ENCODE results near the gene PIN1. TPM values are rescaled to one million over a fixed set of nuclear protein-coding genes. Genes with fewer than 3 reads are reported as not detected.

Gene PIN1
- total and polyA plus RNA-seq, 4 experiments from 2014 or later = 72.1 to 167 (median 81.0) TPM

DNA sequence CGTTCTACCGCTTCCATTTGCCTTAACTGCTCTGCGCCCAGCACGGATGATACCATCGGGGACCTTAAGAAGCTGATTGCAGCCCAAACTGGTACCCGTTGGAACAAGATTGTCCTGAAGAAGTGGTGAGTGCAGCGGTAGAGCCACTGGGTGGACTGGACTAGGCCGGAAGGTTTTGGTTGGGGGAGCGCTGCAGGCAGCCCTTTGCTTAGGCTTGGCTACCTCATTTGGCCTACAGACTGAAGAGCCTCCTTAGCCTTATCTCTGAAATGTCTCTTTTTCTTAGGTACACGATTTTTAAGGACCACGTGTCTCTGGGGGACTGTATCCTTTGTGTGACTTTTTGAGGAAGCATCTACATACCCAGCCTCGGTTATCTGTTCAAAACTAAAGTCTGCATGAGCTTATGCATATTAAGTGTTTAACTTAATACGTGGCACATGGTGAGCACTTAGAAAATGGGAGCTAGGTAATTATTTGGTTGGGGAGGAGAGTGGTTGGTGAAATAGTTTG, 6.5 kb upstream of the PIN1 start:
- Mint-ChIP-seq H3K27me3 (no peaks in the 10 kb centered on the region), H3K9me3 (no peaks in the 10 kb centered on the region), H3K27ac (peak overlapping the region; percentile 79 to 100 (median 97)), H3K4me3 (peak overlapping the region; percentile 99 to 100 (median 100)), H3K4me1 (peaks cover 15 to 40% (median 28%) of the 10 kb centered on the region in 4 donors), H3K36me3 (peaks cover 18 to 20% of the 10 kb centered on the region in 2 donors)
- peak overlapping the region; percentile 87 to 96 for H3K4me3 ChIP-seq (ENCODE audit: low read length in 2 of 2)
- H3K36me3 ChIP-seq (ENCODE audit: insufficient read depth, low read length) = peaks cover 6% of the 10 kb centered on the region
- peak overlapping the region; percentile 82 for H3K27ac ChIP-seq (ENCODE audit: low read depth, low read length)
- no peaks in the 10 kb centered on the region for H3K27me3 ChIP-seq (ENCODE audit: insufficient read depth, low read length)
- no peaks in the 10 kb centered on the region for H3K9me3 ChIP-seq (ENCODE audit: control insufficient read depth in 1 of 2, low read length in 2 of 2)
- ChIA-PET POLR2A (ENCODE audit: partially characterized antibody) (interaction anchor here (1.0 to 3.0 kb wide), 8 partner anchors 8 to 60 kb away, joined by 3 to 26 read pairs (median 8); partner anchors contain the start of genes FBXL12 and ZNF846), CTCF (ENCODE audit: partially characterized antibody) (interaction anchor here (1.0 kb wide), 1 partner anchor 203 kb away, joined by 5 read pairs; no protein-coding TSS in a partner anchor)
- peaks cover 23% of the 10 kb centered on the region for H3K4me1 ChIP-seq (ENCODE audit: insufficient read depth, low read length)
- DNase-seq = no peak
- intact Hi-C loops (cut with micrococcal nuclease) = no loop called here

DNA sequence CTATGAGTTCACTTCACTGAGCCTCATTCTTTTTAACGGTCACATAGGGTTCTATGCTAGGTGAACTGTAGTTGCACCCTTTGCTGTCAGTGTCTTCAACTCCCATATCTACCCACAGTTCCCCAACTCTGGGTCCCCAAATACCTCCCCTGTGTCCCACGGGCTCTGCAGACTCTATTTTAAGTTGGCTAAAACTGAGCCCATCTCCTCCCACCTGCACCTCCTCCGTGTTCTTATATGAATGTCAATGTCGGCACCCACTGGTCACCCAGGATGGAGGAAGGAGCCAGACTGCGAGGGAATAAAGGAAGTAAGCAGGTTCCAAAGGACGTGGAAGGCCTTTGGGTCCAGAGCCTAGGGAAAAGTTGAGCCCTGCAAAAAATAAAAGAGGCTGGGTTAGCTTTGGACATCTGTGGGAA, 802 bp upstream of the PIN1 start:
- POLR2A ChIA-PET (ENCODE audit: partially characterized antibody) = interaction anchor here (0.6 to 4.1 kb wide), 7 partner anchors 16 to 1671 kb away, joined by 3 to 40 read pairs (median 5); partner anchors contain the start of genes FBXL12, ZNF653 and ZNF846
- Mint-ChIP-seq H3K27me3 (no peaks in the 10 kb centered on the region), H3K4me1 (peaks cover 10 to 34% (median 20%) of the 10 kb centered on the region in 4 donors), H3K36me3 (peaks cover 11 to 27% of the 10 kb centered on the region in 2 donors), H3K27ac (peak overlapping the region; percentile 91 to 99 (median 97)), H3K9me3 (peaks cover 0 to 1% (median 0%) of the 10 kb centered on the region in 8 donors), H3K4me3 (peak overlapping the region; percentile 93 to 97 (median 96))
- Histone ChIP-seq H3K27me3 (ENCODE audit: insufficient read depth, low read length) (no peaks in the 10 kb centered on the region), H3K4me1 (ENCODE audit: insufficient read depth, low read length) (peaks cover 14% of the 10 kb centered on the region), H3K4me3 (ENCODE audit: low read length in 2 of 2) (peak overlapping the region in 1 of 2 donors; percentile 97), H3K36me3 (ENCODE audit: insufficient read depth, low read length) (peaks cover 16% of the 10 kb centered on the region), H3K9me3 (ENCODE audit: control insufficient read depth in 1 of 2, low read length in 2 of 2) (no peaks in the 10 kb centered on the region), H3K27ac (ENCODE audit: low read depth, low read length) (peak overlapping the region; percentile 74)
- intact Hi-C loops (cut with micrococcal nuclease) = loop anchor here (2.0 kb wide), 1 partner anchor 42 kb away; no protein-coding TSS in a partner anchor
- CTCF ChIA-PET (ENCODE audit: partially characterized antibody) = interaction anchor here (1.4 to 1.5 kb wide), 3 partner anchors 9 to 80 kb away, joined by 3 to 10 read pairs (median 4); no protein-coding TSS in a partner anchor
- DNase-seq = peak in 1 of 5 donors; percentile 53

DNA sequence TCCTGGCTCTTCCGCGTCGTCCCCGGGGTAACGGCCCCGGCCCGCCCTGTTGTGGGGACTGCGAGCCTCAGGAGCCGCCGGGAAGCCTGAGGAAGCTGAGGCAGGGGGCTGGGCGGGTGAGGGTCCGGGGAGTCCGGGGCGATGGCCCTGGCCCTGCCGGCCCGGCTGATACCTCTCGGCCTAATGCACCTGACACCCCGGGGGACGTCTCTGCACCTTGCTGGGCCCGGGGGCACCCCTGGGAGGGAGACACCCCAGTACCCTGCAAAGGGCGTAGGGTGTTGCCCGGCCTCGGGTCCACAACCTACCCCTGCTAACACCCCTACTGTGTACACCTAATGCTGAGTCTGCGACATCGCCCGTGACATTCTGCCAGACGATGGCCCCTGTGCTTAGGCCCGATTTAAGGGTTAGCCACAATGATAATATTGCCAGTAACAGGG, 410 bp downstream of the PIN1 start:
- Mint-ChIP-seq H3K9me3 (peaks cover 0 to 1% (median 0%) of the 10 kb centered on the region in 8 donors), H3K4me1 (peaks cover 11 to 29% (median 17%) of the 10 kb centered on the region in 4 donors), H3K27ac (peak overlapping the region in 6 of 7 donors; percentile 80 to 91 (median 86)), H3K27me3 (no peaks in the 10 kb centered on the region), H3K4me3 (peak overlapping the region; percentile 79 to 89 (median 87)), H3K36me3 (peaks cover 9 to 26% of the 10 kb centered on the region in 2 donors)
- CTCF ChIA-PET (ENCODE audit: partially characterized antibody) = interaction anchor here (0.6 to 1.5 kb wide), 6 partner anchors 10 to 736 kb away, joined by 3 to 10 read pairs (median 3); no protein-coding TSS in a partner anchor
- H3K9me3 ChIP-seq (ENCODE audit: control insufficient read depth in 1 of 2, low read length in 2 of 2) = no peaks in the 10 kb centered on the region
- H3K27me3 ChIP-seq (ENCODE audit: insufficient read depth, low read length) = no peaks in the 10 kb centered on the region
- peak in 1 of 5 donors; percentile 51 for DNase-seq
- peaks cover 19% of the 10 kb centered on the region for H3K36me3 ChIP-seq (ENCODE audit: insufficient read depth, low read length)
- peak overlapping the region; percentile 74 for H3K27ac ChIP-seq (ENCODE audit: low read depth, low read length)
- POLR2A ChIA-PET (ENCODE audit: partially characterized antibody) = interaction anchor here (0.7 to 4.1 kb wide), 7 partner anchors 8 to 82 kb away, joined by 3 to 40 read pairs (median 3); partner anchors contain the start of gene UBL5
- peaks cover 14% of the 10 kb centered on the region for H3K4me1 ChIP-seq (ENCODE audit: insufficient read depth, low read length)
- H3K4me3 ChIP-seq (ENCODE audit: low read length in 2 of 2) = peak overlapping the region; percentile 55 to 70
- intact Hi-C loops (cut with micrococcal nuclease) = loop anchor here (1.0 to 5.0 kb wide), 8 partner anchors 8 to 417 kb away; partner anchors contain the start of genes FBXL12, MRPL4 and UBL5

DNA sequence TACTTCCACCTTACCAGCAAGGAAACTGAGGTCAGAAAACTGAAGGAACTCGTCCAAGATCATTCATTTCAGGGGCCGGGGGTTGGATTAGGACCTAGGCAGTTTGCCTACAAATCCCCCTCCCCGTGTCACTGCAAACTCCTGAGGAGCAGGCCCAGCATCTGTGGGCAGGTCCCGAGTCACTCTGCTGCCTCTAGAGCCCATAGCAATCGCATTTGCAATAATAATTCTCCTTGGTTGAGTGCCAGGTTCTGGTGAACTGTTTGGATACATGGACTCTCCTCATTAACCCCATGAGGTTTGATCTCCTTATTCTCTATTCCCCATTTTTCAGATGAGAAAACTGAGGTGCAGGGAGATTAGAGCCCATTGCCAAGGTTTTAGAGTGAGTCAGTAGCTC, 903 bp downstream of the PIN1 start:
- POLR2A ChIA-PET (ENCODE audit: partially characterized antibody) = interaction anchor here (0.9 to 4.1 kb wide), 4 partner anchors 8 to 81 kb away, joined by 3 to 40 read pairs (median 6); partner anchors contain the start of gene UBL5

DNA sequence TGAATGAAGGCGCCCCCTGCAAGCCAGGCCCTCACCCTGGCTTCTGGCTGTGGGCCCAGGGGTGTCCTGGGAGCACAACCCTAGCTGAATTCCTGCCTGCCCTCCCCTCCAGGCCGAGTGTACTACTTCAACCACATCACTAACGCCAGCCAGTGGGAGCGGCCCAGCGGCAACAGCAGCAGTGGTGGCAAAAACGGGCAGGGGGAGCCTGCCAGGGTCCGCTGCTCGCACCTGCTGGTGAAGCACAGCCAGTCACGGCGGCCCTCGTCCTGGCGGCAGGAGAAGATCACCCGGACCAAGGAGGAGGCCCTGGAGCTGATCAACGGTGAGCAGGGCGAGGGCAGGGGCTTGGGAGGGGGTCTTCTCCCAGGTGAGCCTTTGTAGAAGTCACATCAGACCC, 3.2 kb downstream of the PIN1 start:
- Mint-ChIP-seq H3K27me3 (no peaks in the 10 kb centered on the region), H3K4me3 (no peak overlapping the region), H3K4me1 (peaks cover 13 to 39% (median 25%) of the 10 kb centered on the region in 4 donors), H3K9me3 (peaks cover 0 to 1% (median 0%) of the 10 kb centered on the region in 8 donors), H3K36me3 (peaks cover 29 to 46% of the 10 kb centered on the region in 2 donors), H3K27ac (no peak overlapping the region)
- ChIA-PET POLR2A (ENCODE audit: partially characterized antibody) (interaction anchor here (0.6 to 1.9 kb wide), 3 partner anchors 11 to 542 kb away, joined by 3 to 5 read pairs (median 4); partner anchors contain the start of genes TYK2 and UBL5), CTCF (ENCODE audit: partially characterized antibody) (no interaction called here)
- peaks cover 14% of the 10 kb centered on the region for H3K4me1 ChIP-seq (ENCODE audit: insufficient read depth, low read length)
- no peaks in the 10 kb centered on the region for H3K27me3 ChIP-seq (ENCODE audit: insufficient read depth, low read length)
- no peaks in the 10 kb centered on the region for H3K9me3 ChIP-seq (ENCODE audit: control insufficient read depth in 1 of 2, low read length in 2 of 2)
- no peak for DNase-seq
- H3K27ac ChIP-seq (ENCODE audit: low read depth, low read length) = no peak overlapping the region
- H3K4me3 ChIP-seq (ENCODE audit: low read length in 2 of 2) = no peak overlapping the region
- intact Hi-C loops (cut with micrococcal nuclease) = loop anchor here (5.0 kb wide), 1 partner anchor 414 kb away; the partner anchor contains the start of gene MRPL4
- peaks cover 47% of the 10 kb centered on the region for H3K36me3 ChIP-seq (ENCODE audit: insufficient read depth, low read length)

More for the DNA sequence above, 903 bp downstream of the PIN1 start:
- Histone ChIP-seq H3K4me3 (ENCODE audit: low read length in 2 of 2) (peak overlapping the region; percentile 55 to 70), H3K4me1 (ENCODE audit: insufficient read depth, low read length) (peaks cover 14% of the 10 kb centered on the region), H3K27me3 (ENCODE audit: insufficient read depth, low read length) (no peaks in the 10 kb centered on the region), H3K9me3 (ENCODE audit: control insufficient read depth in 1 of 2, low read length in 2 of 2) (no peaks in the 10 kb centered on the region), H3K27ac (ENCODE audit: low read depth, low read length) (peak overlapping the region; percentile 74), H3K36me3 (ENCODE audit: insufficient read depth, low read length) (peaks cover 24% of the 10 kb centered on the region)
- peaks cover 14 to 28% of the 10 kb centered on the region in 2 donors for H3K36me3 Mint-ChIP-seq
- H3K4me3 Mint-ChIP-seq = peak overlapping the region; percentile 79 to 89 (median 87)
- H3K9me3 Mint-ChIP-seq = peaks cover 0 to 1% (median 0%) of the 10 kb centered on the region in 8 donors
- intact Hi-C loops (cut with micrococcal nuclease) = loop anchor here (5.0 kb wide), 1 partner anchor 416 kb away; the partner anchor contains the start of gene MRPL4
- CTCF ChIA-PET (ENCODE audit: partially characterized antibody) = interaction anchor here (1.6 kb wide), 1 partner anchor 31 kb away, joined by 3 read pairs; no protein-coding TSS in a partner anchor
- H3K27ac Mint-ChIP-seq = peak overlapping the region in 6 of 7 donors; percentile 79 to 90 (median 82)
- no peak for DNase-seq
- no peaks in the 10 kb centered on the region for H3K27me3 Mint-ChIP-seq
- H3K4me1 Mint-ChIP-seq = peaks cover 12 to 29% (median 19%) of the 10 kb centered on the region in 4 donors

DNA sequence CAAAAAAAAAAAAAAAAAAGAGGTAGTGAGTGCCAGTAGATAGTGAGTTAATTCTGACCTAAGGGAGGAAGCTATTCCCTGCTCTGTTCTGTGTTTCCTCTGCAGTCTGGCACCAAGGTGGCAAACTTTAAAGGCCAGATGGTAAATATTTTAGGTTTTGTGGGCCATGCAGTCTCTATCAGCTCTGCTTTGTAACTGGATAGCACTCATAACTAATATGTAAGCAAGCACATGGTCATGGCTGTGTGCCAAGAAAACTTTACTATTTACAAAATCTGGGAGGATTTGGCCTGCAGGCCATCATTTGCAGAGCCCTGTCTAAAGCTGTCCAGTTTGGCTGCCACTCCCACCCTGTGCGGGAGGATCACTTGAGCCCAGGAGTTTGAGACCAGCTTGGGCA, 4.3 kb downstream of the PIN1 start:
- H3K4me1 Mint-ChIP-seq = peaks cover 13 to 40% (median 24%) of the 10 kb centered on the region in 4 donors
- peak overlapping the region in 1 of 7 donors; percentile 36 for H3K27ac Mint-ChIP-seq
- no peak overlapping the region for H3K4me3 Mint-ChIP-seq
- Histone ChIP-seq H3K27me3 (ENCODE audit: insufficient read depth, low read length) (no peaks in the 10 kb centered on the region), H3K4me1 (ENCODE audit: insufficient read depth, low read length) (peaks cover 14% of the 10 kb centered on the region), H3K9me3 (ENCODE audit: control insufficient read depth in 1 of 2, low read length in 2 of 2) (no peaks in the 10 kb centered on the region), H3K36me3 (ENCODE audit: insufficient read depth, low read length) (peaks cover 55% of the 10 kb centered on the region), H3K4me3 (ENCODE audit: low read length in 2 of 2) (no peak overlapping the region), H3K27ac (ENCODE audit: low read depth, low read length) (no peak overlapping the region)
- peaks cover 39 to 57% of the 10 kb centered on the region in 2 donors for H3K36me3 Mint-ChIP-seq
- ChIA-PET CTCF (ENCODE audit: partially characterized antibody) (interaction anchor here (0.7 to 1.2 kb wide), 2 partner anchors 18 to 380 kb away, joined by 3 to 5 read pairs; no protein-coding TSS in a partner anchor), POLR2A (ENCODE audit: partially characterized antibody) (interaction anchor here (0.7 to 1.9 kb wide), 3 partner anchors 12 to 93 kb away, joined by 3 to 5 read pairs (median 4); partner anchors contain the start of gene UBL5)
- no peaks in the 10 kb centered on the region for H3K27me3 Mint-ChIP-seq
- no peak for DNase-seq
- peaks cover 0 to 3% (median 0%) of the 10 kb centered on the region in 8 donors for H3K9me3 Mint-ChIP-seq
- intact Hi-C loops (cut with micrococcal nuclease) = loop anchor here (5.0 kb wide), 1 partner anchor 413 kb away; the partner anchor contains the start of gene MRPL4

All from CD4-positive, alpha-beta memory T cell (primary cell).